Measurements from ENCODE around the gene ZNF488.

DNA sequence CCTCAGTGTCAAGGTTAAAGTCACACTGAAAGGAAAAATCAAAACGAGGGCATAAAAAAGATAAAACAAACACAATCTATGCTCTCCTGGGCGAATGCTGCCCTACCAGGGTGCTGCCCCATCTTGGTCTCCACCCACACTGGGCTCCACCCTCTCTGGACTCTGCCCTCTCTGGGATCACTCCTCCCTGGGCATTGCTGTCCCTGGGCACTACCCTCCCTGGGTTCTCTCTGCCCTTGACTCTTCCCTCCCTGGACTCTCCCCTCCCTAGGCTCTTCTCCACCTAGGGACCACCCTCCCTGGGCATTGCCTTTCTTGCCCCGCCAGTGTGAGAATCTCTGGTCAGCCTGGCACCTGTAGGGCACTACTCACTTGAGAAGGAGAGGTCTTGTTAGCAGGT is 53.3 kb downstream of the ZNF488 start:
- TF ChIP-seq POLR2A (IDR thresholded peaks at IDR 0.05; ENCODE audit: low read length) (no peak), MYC (IDR thresholded peaks at IDR 0.05; ENCODE audit: borderline replicate concordance, low read length) (no peak), EP300 (IDR thresholded peaks at IDR 0.05) (no peak)
- TF ChIP-seq, protein P1, sequence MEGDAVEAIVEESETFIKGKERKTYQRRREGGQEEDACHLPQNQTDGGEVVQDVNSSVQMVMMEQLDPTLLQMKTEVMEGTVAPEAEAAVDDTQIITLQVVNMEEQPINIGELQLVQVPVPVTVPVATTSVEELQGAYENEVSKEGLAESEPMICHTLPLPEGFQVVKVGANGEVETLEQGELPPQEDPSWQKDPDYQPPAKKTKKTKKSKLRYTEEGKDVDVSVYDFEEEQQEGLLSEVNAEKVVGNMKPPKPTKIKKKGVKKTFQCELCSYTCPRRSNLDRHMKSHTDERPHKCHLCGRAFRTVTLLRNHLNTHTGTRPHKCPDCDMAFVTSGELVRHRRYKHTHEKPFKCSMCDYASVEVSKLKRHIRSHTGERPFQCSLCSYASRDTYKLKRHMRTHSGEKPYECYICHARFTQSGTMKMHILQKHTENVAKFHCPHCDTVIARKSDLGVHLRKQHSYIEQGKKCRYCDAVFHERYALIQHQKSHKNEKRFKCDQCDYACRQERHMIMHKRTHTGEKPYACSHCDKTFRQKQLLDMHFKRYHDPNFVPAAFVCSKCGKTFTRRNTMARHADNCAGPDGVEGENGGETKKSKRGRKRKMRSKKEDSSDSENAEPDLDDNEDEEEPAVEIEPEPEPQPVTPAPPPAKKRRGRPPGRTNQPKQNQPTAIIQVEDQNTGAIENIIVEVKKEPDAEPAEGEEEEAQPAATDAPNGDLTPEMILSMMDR (IDR thresholded peaks at IDR 0.05), result no peak
- TF ChIP-seq, protein P2, sequence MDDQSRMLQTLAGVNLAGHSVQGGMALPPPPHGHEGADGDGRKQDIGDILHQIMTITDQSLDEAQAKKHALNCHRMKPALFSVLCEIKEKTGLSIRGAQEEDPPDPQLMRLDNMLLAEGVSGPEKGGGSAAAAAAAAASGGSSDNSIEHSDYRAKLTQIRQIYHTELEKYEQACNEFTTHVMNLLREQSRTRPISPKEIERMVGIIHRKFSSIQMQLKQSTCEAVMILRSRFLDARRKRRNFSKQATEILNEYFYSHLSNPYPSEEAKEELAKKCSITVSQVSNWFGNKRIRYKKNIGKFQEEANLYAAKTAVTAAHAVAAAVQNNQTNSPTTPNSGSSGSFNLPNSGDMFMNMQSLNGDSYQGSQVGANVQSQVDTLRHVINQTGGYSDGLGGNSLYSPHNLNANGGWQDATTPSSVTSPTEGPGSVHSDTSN (IDR thresholded peaks at IDR 0.05), result no peak

Measured in A549 (cell line).